ENCODE results near the gene PALLD.

DNA sequence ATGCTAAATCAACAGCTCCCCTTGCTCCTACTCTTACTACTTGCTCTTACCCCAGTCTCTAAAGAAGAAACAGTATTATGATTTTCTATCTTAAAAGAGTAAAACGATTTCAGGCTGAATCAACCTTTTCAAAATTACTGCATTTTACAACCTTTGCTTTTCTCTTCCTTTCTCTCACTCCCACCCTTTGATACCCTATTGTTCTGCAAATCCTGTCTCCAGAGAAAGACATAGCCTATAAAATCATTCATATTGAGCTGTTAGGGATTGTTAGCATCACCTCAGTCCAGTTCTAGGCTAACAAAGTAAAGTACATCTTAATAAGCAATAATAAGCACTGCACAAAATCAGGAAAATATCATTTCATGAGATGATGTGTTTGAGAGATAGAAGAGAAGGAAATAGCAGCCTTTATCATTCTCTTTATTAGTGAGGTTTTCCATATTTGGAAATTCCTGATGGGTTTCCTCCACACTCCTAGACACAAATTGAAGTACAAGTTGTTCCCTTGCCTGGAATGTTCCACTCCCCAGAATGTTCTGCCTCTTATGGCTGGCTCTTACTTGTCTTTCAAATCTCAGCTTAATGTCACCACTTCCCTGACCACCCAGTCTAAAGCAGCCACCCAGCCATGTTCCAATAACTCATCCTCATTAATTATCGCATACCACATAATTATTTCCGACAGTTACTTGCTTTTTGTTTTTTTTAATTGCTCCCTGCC lies 219.7 kb downstream of the PALLD start:
- TF ChIP-seq, protein P1, sequence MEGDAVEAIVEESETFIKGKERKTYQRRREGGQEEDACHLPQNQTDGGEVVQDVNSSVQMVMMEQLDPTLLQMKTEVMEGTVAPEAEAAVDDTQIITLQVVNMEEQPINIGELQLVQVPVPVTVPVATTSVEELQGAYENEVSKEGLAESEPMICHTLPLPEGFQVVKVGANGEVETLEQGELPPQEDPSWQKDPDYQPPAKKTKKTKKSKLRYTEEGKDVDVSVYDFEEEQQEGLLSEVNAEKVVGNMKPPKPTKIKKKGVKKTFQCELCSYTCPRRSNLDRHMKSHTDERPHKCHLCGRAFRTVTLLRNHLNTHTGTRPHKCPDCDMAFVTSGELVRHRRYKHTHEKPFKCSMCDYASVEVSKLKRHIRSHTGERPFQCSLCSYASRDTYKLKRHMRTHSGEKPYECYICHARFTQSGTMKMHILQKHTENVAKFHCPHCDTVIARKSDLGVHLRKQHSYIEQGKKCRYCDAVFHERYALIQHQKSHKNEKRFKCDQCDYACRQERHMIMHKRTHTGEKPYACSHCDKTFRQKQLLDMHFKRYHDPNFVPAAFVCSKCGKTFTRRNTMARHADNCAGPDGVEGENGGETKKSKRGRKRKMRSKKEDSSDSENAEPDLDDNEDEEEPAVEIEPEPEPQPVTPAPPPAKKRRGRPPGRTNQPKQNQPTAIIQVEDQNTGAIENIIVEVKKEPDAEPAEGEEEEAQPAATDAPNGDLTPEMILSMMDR (IDR thresholded peaks at IDR 0.05; ENCODE audit: extremely low read depth in 1 of 2, insufficient read depth in 1 of 2, low read depth in 1 of 2, low read length in 2 of 2): no peak
- no peak for TF ChIP-seq EZH2 (IDR thresholded peaks at IDR 0.05; ENCODE audit: borderline replicate concordance, low read depth, low read length, severe bottlenecking)

Measured in endothelial cell of umbilical vein (primary cell).